Panc1 (cell line): ENCODE results near the gene MPDU1.

ENCODE experiments used
- POLR2AphosphoS5 ChIP-seq: IDR thresholded peaks from 2 replicates; pipeline ENCODE4 v1.6.1; 2012; ENCODE audit warnings: mild to moderate bottlenecking, low read depth, low read length, moderate library complexity
- TCF7L2 ChIP-seq: IDR thresholded peaks from 2 replicates; pipeline ENCODE4 v1.6.1; 2011; ENCODE audit warnings: mild to moderate bottlenecking, low read depth, low read length, inconsistent platforms
- TF ChIP-seq, protein P1 (sequence below): fragments of 450-650 bp; IDR thresholded peaks from 2 replicates; pipeline ENCODE4 v1.5.1; 2017; ENCODE audit warnings: mild to moderate bottlenecking

DNA sequence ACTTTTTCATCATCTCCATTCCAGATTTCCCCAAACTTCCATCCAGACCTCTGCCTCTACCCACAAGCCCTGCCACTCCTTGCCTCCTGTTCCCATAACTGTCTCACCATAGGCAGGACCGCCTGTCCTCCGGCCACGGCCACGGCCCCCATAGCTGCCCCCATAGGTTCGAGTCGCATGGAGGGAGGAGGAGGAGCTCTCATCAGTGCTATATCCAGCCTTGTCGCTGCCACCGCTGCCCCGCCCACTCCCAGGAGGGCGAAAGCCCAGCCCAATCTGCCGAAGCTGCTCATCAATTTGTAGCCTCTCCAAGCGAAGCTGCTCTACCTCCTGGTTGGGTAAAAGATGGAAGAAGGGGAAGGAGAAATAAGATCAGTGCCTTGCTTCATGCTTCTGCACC lies 9.6 kb downstream of the MPDU1 start:
- TF ChIP-seq POLR2AphosphoS5 (no peak), TCF7L2 (no peak)
- TF ChIP-seq, protein P1, sequence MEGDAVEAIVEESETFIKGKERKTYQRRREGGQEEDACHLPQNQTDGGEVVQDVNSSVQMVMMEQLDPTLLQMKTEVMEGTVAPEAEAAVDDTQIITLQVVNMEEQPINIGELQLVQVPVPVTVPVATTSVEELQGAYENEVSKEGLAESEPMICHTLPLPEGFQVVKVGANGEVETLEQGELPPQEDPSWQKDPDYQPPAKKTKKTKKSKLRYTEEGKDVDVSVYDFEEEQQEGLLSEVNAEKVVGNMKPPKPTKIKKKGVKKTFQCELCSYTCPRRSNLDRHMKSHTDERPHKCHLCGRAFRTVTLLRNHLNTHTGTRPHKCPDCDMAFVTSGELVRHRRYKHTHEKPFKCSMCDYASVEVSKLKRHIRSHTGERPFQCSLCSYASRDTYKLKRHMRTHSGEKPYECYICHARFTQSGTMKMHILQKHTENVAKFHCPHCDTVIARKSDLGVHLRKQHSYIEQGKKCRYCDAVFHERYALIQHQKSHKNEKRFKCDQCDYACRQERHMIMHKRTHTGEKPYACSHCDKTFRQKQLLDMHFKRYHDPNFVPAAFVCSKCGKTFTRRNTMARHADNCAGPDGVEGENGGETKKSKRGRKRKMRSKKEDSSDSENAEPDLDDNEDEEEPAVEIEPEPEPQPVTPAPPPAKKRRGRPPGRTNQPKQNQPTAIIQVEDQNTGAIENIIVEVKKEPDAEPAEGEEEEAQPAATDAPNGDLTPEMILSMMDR, result no peak
